ENCODE measurements around the gene C6orf89.

Gene C6orf89

DNA sequence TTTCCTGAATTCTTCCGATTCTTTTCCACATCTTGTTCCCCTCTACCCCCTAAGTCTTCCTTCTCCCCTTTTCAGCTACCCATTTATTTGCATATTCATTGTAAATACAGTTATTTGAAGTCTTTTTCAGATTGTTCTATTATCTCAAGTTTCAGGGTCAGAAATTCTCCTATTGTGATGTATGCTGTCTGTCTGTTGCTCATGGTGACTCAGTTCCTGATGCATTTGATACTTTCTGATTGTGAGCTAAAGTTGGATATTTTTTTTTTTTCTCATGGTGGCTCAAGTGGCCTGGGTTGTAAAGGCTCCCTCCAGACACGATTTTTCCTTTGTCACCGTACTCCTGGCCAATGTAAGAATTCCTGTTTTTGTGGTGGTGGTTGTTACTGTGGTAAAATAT is 63.9 kb downstream of the C6orf89 start:
- DNase-seq: no peak

DNA sequence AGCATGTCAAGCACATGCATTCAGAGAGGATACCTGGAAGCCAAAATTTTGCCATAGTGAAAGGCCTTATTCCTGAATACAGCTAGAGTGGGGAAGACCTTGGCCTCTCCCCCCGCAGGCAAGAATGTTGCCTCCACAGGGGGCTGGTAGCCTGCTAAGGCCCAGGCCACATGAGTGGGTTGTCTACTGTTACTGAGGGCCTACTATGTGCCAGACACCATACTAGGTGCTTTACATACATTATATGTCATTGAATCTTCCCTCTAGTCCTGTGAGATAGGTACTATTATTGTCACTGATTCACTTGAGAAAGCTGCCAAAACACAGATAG is 68.1 kb downstream of the C6orf89 start:
- DNase-seq: no peak

DNA sequence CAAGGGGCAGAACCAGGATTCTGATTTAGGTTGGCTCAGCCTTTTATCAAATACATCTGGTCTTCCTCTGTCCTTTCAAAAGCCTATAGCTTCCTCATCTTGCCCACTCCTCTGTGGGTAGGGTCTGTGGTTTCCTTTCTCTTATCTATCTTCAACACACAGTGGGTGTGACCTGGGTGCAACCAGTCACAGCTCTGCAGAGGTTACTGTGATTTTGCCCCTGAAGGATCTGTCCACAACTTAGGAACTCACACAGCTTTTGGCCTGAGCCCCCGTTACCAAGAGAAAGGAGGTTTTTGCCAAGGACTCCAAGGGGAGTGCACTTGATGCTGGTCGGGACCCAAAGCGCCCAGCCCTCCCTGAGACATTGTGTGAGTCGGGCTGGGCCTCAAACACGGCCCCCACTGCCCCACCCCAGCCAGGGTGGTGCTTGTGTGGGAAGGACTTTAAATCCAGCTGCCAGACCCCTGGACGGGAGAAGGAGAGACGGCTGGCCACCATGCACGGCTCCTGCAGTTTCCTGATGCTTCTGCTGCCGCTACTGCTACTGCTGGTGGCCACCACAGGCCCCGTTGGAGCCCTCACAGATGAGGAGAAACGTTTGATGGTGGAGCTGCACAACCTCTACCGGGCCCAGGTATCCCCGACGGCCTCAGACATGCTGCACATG is 68.6 kb downstream of the C6orf89 start, which contains the start of gene PI16:
Gene PI16, plus strand, starts transcription at position 477 of the 670 bp plus-strand sequence. Its CDS starts 23 bp downstream, at position 500.
- no peak for DNase-seq

DNA sequence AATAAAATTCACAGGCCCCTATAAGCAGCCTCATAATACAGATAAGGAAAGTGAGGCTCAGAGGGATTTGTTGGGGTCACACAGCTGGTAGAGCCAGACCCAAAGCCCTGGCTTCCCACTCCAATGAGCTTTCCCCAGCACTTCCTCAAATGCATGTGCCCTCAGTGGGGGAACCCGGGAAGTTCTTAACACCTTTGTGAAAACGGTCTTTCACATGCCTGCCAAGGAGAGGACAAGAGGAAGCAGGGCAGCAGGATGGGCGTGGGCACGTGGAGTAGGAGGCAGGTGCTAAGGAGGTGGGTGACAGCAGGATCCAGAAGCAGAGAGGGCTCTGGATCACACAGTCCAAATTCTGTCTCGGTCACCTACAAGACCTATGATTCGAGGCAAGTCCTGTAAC is 69.4 kb downstream of the C6orf89 start:
- DNase-seq: no peak

DNA sequence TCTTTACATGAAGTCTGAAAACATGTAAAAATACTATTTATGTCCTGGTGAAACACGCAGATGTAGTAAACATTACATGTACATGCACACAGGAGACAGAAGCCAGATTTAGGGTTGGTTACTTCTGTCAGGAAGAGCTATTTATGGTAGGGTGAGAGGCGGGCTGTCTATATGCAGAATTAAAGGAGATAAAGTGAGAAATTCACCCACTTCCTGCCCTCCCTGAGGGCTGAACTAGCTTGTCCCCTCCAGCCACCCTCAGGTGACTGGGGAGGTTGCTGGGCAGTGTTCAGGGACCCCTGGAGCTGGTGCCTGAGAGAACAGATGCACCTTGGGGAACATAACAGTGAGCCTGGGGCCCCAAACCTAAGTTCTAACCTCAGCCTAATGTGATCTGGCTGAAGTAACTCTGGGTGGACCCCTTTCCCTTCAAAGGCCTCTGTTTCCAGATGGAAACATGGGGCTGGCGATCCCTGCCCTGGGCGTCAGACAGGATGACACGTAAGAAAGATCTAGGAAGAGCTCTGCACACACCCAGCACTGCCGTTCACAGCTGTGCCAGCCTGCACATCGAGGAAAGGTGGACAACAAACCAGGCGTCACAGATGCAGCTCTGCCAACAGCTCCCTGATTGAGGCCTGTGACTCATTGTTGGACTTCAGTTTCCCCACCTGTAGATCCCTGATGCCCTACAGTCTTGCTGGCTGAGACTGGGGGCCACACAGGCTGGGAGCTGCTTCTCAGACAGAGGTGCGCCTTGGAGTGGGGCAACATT is 70.1 kb downstream of the C6orf89 start:
- no peak for DNase-seq

DNA sequence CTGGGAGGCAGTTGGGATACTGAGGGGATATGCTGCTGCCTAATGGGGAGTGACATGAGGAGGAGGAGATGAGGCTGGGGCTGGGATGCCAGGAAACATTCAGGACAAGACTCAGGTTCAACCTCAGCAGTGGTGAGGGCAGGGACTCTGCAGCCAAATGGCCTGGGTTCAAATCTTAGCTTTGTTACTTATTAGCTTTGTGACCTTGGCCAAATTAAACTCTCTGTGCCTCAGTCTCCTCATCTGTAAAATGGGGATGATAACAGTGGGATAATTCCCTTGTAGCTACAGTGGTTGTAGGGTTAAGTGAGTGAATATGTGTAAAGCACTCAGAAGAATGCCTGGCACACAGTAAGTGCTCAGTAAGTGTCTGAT is 70.7 kb downstream of the C6orf89 start:
- no peak for DNase-seq

DNA sequence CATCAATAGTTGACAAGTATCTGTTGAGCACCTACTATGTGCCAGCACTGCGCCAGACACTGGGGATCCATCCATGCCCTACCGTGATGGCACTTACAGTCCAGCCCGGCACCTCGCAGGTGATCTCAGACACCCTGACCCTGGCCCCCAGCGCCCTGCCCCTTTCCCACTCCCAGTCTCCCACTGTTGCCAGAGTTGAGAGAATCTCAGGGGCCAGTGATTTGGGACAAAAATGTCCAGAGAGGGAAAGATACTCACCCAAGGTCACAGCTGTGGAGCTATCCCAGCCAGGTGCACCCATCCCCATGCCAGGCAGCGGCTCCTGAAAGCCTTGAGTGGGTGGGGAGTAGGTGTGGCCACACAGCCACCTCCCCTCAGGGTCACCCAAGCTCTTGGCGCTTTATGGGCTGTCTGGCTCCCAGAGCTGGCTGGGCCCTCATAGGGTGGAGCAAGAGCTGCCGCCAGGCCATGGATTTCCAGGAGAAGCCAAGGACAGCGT is 72.1 kb downstream of the C6orf89 start:
- DNase-seq: no peak

DNA sequence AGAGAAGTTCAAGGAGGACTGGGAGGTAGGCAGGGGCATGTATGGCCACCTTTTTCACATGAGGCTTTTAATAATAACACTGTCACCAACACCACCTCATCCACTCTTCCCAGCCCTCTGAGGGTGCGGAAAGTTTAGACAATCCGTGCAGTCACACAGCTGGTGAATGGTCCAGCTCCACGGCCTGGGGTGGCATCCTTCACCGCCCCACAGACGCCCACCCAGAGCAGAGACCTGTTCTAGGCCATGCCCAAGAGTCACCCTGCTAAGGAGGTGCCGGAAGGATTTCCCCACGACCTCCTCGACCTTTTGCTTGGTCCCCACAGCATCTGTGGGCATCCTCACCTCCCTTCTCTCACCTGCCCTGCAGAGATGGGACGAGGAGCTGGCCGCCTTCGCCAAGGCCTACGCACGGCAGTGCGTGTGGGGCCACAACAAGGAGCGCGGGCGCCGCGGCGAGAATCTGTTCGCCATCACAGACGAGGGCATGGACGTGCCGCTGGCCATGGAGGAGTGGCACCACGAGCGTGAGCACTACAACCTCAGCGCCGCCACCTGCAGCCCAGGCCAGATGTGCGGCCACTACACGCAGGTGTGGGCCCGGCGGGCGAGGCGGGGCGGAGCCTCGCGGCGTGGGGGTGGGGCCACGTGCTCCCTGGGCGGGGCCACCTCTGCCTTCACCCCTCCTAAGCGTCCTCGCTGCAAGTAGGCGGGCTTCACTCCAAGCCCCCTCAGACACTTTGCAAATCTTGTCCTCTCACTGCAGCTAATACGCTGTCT is 73.2 kb downstream of the C6orf89 start:
- DNase-seq: no peak

DNA sequence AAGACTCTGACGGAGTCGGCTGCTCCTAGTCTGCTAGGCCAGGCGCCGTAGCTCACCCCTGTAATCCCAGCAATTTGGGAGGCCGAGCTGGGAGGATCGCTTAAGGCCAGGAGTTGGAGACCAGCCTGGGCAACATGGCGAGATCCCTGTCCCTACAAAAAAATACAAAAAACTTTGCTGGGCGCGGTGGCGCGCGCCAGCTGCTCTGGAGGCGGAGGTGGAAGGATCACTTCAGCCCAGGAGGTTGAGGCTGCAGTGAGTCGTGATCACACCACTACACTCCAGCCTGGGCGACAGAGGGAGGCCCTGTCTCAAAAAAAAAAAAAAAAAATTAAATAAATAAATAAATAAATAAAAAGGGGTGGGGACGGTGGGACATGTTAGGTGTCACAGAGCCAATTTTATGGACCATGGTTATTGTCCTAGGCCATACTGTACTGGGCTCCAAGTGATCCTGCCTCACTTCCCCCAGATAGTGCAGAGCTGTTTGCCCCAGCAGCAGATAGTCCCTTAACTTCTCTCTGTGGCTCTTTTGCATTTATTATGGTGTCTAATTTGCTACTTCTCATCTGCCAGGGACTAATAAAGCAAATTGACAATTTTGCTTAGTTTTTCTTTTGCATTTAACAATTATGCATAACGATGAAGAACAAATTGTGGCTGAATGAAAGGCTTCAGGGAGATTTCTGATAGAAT is 74.0 kb downstream of the C6orf89 start:
- no peak for DNase-seq

DNA sequence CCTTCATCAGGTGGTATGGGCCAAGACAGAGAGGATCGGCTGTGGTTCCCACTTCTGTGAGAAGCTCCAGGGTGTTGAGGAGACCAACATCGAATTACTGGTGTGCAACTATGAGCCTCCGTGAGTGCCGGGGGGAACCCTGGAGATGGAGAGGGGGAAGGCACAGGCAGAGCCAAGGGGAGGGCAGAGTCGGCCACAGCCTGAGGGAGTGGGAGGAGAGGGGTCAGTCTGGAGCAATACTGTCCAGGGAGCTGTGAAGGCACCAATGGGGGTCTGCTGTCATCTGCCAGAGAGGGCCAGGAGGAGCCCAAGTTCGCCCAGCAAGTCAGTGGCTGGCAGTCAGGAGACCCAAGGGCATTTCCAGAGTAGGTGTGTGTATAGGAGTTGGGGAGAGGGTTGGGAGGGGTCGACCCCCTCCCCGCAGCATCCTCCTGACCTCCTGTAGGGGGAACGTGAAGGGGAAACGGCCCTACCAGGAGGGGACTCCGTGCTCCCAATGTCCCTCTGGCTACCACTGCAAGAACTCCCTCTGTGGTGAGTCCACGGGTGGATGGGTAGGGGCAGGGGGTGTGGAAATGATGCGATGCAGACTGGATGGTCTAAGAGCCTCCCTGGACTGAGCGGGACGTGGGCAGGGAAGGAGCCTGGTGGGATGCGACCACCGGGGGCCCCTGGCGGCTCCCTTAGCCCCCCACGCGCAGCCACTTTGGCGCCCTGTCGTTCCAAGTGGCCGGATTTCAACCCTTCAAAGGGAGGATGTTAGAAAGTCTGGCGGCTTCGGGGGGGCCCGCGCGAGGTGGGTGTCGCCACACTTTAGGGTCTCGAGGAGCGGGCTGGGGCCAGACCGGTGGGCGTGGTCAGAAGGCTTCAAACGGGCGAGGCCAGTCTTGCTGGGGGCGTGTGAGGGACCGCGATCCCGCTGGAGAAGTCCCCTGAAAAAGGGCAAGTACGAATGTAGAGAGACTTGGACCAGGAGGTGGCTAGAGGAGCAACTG is 76.0 kb downstream of the C6orf89 start:
- no peak for DNase-seq

DNA sequence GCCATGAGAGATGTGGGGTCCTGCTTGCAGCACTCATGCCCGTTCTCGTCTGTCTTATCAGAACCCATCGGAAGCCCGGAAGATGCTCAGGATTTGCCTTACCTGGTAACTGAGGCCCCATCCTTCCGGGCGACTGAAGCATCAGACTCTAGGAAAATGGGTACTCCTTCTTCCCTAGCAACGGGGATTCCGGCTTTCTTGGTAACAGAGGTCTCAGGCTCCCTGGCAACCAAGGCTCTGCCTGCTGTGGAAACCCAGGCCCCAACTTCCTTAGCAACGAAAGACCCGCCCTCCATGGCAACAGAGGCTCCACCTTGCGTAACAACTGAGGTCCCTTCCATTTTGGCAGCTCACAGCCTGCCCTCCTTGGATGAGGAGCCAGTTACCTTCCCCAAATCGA is 77.1 kb downstream of the C6orf89 start:
- peak; percentile 74 for DNase-seq

DNA sequence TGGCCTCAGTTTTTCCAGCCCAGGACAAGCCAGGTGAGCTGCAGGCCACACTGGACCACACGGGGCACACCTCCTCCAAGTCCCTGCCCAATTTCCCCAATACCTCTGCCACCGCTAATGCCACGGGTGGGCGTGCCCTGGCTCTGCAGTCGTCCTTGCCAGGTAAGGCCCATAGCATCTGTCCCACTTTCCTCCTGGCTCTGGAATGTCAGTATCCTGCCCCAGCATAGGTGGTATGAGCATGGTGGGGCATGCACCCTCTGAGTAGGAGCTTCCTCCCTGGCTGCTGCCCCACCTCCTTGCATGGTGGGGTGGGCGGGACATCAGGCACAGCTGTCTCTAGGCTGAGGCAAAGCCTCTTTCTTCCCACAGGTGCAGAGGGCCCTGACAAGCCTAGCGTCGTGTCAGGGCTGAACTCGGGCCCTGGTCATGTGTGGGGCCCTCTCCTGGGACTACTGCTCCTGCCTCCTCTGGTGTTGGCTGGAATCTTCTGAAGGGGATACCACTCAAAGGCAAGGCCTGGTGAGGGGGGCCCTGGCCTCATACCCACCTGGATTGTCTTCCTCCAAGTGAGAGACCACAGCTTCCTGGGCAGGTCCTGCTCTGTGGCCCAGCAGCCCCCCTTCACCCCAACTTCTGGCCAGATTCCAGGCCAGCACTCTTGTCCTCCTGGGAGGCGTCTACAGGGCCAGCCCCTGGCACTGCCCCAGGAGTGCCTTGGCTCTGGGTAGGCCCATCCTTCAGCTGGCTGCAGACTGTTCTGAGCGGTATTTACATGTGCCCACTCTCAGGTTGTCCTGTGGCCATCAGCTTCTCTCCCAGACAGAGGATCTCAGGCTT is 77.9 kb downstream of the C6orf89 start:
- DNase-seq: no peak

DNA sequence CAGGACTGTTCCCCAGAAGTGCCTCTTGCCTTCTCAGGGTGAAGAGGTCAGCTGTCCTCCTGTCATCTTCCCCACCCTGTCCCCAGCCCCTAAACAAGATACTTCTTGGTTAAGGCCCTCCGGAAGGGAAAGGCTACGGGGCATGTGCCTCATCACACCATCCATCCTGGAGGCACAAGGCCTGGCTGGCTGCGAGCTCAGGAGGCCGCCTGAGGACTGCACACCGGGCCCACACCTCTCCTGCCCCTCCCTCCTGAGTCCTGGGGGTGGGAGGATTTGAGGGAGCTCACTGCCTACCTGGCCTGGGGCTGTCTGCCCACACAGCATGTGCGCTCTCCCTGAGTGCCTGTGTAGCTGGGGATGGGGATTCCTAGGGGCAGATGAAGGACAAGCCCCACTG is 78.6 kb downstream of the C6orf89 start:
- DNase-seq: no peak

DNA sequence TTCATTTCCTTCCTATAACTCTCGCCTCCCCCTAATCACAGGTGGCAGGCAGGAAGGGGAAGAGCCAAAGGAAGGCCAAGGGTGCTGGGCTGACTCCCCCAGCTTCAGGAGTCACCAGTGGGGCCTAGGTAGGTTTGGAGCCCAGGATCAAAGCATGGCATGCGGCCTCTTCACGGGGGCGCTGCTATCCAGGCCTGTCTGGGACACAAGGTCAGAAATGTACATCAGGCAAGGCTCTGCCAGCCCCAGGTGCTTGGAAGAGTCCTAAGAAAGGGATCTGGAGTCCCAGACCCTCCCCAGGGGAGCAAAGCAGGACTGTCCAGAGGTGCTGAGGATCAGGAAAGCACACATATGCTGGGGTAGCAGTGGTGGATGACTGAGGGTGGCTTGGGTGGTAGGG is 79.2 kb downstream of the C6orf89 start:
- no peak for DNase-seq

DNA sequence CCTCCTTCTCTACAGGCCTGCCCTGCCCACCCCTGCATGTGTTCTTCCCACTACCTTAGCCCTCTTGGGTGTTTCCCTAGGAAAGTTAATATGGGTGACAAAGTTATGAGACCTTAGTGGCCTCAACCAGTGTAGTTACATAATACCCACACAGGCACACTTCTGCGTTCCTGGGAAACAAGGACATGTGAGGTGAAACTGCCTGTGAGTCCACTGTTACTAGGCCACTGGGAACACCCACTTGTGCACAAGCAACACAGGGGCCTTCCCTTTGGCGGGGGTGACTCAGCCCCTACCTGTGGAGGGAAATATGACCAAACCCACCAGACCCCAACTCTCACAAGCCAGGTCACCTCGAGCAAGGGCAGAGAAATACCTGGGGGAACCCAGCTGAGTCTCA is 81.5 kb downstream of the C6orf89 start:
- DNase-seq: no peak

DNA sequence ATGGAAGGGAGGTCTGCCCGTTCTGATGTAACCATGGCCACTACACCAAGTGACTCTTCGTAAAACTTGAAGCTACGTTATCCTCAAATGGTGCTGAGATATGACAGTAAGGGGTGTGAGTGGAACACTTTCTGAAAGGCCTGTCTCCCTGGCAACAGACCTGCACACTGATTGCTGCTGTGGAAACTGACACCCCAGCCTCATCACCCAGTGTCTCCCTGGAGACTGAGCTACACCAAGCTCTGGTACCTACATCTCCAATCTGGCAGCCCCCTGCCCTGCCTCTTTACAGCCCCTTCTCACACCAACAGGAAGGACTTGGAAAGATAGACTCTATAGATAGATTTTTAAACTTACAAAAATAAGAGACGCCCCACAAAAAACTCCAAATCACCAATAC is 82.0 kb downstream of the C6orf89 start:
- DNase-seq: no peak

DNA sequence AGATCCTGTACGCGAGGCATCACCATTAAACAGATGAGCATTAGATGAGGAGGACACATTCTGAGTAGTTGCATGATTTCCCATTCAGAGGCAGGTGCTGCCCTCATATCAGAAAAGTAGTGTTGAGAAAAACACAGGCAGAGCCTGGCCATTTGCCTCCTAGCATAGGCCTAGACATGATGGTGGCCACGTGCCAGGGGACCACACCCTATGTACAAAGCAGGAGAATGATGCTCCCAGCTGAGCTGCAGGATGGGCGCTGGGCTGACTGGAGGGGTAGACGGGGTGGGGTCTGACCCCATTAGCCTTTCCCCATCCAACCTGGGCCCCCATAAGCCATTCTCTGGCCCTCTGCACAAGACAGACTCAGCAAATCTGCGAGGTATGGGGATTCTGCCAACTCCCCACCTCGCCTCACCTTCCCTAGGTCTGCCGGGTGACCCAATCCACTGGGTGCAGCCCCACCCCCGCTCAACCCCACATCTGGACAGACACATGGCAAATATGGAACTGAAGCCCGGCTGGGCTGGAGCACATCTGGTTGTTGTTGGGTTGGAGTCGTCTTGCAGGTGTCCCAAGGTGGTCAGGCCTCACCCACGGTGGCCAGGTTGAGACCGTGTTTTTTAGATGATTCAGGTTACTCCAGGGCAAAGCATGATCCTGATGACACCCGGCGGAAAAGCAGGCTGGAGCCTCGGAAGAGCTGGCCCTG is 82.7 kb downstream of the C6orf89 start:
- no peak for DNase-seq

DNA sequence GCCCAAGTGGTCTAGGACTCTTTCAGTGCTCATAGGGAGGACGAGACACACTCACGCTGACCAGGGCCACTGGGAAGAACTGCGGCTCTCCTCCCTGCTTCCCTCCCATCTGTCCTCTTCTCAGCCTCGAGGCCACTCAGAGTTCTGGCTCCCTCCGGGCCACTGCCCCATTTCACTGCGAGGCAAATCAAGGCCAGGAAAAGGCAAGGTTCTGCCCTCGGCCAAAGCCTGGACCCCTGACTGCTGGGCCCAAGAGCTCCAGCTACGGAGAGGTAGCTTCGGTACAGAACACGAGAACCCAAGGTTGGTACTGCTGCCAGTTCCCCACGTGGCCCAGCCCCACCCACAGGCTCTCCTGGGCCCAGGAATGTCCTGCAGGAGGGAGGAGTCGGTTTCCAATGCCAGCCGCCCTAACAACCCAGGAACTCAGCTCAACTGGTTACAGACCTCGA is 83.5 kb downstream of the C6orf89 start:
- DNase-seq: no peak

DNA sequence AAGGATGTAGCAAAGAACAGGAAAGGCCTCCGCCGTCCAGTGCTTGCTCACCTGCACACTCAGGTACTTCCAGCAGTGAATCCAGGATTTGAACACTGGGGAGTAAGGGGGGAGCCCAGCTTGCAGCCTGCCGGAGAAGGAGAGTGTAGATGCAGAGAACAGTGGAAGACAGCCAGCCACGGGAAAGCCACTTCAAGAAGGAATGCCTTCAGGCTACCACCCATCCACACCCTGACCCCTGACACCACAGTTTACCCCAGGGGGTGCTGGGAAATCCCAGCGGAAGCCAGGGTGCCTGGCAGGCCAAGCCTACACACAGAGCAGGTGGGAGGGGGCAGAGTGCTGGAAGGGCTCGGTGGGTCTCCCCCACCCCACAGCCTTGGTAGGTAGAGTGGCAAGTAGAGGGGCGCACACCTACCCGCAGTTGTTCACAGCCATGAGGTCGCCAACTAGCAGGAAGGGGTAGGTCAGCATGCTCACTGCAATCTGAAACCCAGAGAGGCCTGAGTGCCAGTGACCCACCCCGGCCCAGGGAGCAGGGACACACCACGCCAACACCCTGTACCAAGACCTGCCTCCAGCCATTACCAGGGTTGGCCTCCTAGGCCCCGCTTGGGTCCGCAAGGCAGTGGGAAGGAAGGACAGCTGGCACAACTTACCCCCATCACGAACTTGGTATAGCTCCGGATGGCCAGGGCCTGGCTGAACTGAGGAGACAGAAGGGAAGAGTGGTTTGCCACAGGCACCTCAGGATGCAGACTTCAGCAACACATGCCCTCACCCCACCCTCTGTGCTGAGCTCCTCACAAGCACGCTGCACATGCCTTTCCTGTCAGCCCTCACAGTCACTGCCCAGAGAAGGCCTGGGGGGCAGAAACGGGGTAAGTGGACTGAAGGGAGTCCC is 84.5 kb downstream of the C6orf89 start:
- DNase-seq: no peak
